Right lobe of liver (tissue), 6 donors: Measurements from ENCODE around the gene BEST2. TPM values are rescaled to one million over a fixed set of nuclear protein-coding genes. Genes with fewer than 3 reads are reported as not detected.
A peak's percentile ranks its signal among the peaks of the same experiment; 100 is the strongest.

Experiments used
- ATAC-seq, 4 donors: fragments of 200-7000 bp; cut with Tn5 transposase; one replicate each; pipeline ENCODE4 v1.9.1; 2020; ENCODE audit warnings: mild to moderate bottlenecking in 4 of 4, moderate library complexity in 4 of 4
- DNase-seq, 3 donors: peaks; one replicate each; pipeline ENCODE4 v3.0.0-alpha.2; 2020
- H3K27ac ChIP-seq, 3 donors: fragments of 200-600 bp; one replicate each; pipeline ENCODE4 v1.8.0; 2022
- H3K27me3 ChIP-seq, 2 donors: fragments of 200-600 bp; one replicate each; pipeline ENCODE4 v1.8.0; 2022
- H3K36me3 ChIP-seq, 4 donors: fragments of 200-600 bp; sonication (generic) in 1 of 4; one replicate each; pipeline versions ENCODE4 v1.5.1 to v1.8.0; 2017 to 2022; ENCODE audit warnings: control low read depth in 1 of 4
- H3K4me1 ChIP-seq, 4 donors: fragments of 200-600 bp; sonication (generic) in 1 of 4; one replicate each; pipeline versions ENCODE4 v1.5.1 to v1.8.0; 2017 to 2022; ENCODE audit warnings: control low read depth in 1 of 4
- H3K4me3 ChIP-seq, 3 donors: fragments of 200-600 bp; one replicate each; pipeline ENCODE4 v1.8.0; 2022
- H3K9me3 ChIP-seq, 4 donors: fragments of 200-600 bp; sonication (generic) in 1 of 4; one replicate each; pipeline versions ENCODE4 v1.5.1 to v1.8.0; 2017 to 2022; ENCODE audit warnings: control low read depth in 1 of 4
- POLR2A ChIP-seq: fragments of 450-650 bp; IDR thresholded peaks from one replicate; pipeline ENCODE4 v1.6.1; 2017; ENCODE audit warnings: antibody characterized with exemption, mild to moderate bottlenecking
- WGBS: methylation state at CpG from one replicate; pipeline ENCODE4 v1.1.6; 2018; ENCODE audit warnings: low coverage, low lambda C conversion rate; ENCODE audit not compliant: insufficient coverage; ENCODE audit errors: missing lambda C conversion rate; 5-methylcytosine and 5-hydroxymethylcytosine counted together
- intact Hi-C, 2 donors: fragments of 100-400 bp; cut with DNase I; formaldehyde crosslinking; loops; one replicate each; pipeline versions ENCODE4 v1.11.2 to v1.14.1; 2022
- total RNA-seq, 6 experiments: library from RNA; depleted of rRNA in 2 of 6; stranded (reverse); fragments of >200 nt in 2 of 6; fragmentation: NEBNext Ultra II Directional in 3 of 6; extraction: Animal tissue kit (Norgen Biotek cat#: 25700) in 3 of 6; gene quantifications; one replicate each; pipeline versions ENCODE4 v1.1.0 to v1.2.4, GENCODE V29; 2016 to 2023
- TF ChIP-seq, protein P1 (sequence below), 4 donors: fragments of 200-600 bp in 3 of 4; fragments of 450-650 bp in 1 of 4; IDR thresholded peaks; one replicate each; pipeline versions ENCODE4 v1.5.1 to v1.8.0; 2016 to 2022; ENCODE audit warnings: antibody characterized with exemption in 4 of 4, mild to moderate bottlenecking in 2 of 4
- donor health status: DM: no; HTN: yes; CAD: no.
- donor health status: DM: no; HTN: no; CAD: no.
- donor health status: DM: no; HTN: no; CAD: no.
- donor health status: DM: no; HTN: yes; CAD: no.
- donor health status: DM: no; HTN: yes; CAD: no.

The BEST2 gene
- total RNA-seq, 6 experiments from 2014 or later, result not detected

DNA sequence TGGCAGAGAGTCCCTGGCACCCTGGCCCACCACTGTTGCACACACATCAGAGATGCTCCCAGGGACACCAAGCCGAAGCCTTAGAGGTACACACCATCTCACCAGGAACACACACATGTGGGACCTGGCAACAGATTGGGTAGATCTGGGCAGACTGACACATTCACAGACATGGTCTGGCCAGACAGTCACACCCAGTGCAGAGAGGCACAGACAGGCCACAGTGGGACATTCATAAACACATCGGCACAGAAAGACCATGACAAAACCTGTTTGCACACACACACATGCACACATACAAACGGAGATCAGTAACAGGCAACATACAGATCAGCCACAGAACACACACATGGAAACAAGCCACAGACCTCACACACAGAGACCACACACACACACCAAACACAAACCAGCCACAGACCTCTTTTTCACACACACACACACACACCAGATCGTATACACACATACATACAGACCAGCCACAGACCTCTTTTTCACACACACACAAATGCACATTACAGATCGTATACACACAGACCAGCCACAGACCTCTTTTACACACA lies 33.4 kb downstream of the BEST2 start:
- intact Hi-C loops, result no loop called here
- no peak overlapping the region for H3K4me3 ChIP-seq
- no peaks in the 10 kb centered on the region for H3K9me3 ChIP-seq
- no peaks in the 10 kb centered on the region for H3K27me3 ChIP-seq
- no peak for ATAC-seq
- peaks cover 0 to 35% (median 17%) of the 10 kb centered on the region in 4 donors for H3K4me1 ChIP-seq
- TF ChIP-seq, protein P1, sequence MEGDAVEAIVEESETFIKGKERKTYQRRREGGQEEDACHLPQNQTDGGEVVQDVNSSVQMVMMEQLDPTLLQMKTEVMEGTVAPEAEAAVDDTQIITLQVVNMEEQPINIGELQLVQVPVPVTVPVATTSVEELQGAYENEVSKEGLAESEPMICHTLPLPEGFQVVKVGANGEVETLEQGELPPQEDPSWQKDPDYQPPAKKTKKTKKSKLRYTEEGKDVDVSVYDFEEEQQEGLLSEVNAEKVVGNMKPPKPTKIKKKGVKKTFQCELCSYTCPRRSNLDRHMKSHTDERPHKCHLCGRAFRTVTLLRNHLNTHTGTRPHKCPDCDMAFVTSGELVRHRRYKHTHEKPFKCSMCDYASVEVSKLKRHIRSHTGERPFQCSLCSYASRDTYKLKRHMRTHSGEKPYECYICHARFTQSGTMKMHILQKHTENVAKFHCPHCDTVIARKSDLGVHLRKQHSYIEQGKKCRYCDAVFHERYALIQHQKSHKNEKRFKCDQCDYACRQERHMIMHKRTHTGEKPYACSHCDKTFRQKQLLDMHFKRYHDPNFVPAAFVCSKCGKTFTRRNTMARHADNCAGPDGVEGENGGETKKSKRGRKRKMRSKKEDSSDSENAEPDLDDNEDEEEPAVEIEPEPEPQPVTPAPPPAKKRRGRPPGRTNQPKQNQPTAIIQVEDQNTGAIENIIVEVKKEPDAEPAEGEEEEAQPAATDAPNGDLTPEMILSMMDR (IDR thresholded peaks at IDR 0.05), result no peak
- TF ChIP-seq POLR2A, result no peak
- no peak for DNase-seq
- H3K36me3 ChIP-seq, result no peaks in the 10 kb centered on the region
- 55% methylated on average over 3 of the region's 5 CpGs for WGBS
- peak overlapping the region; percentile 73 to 100 (median 96) for H3K27ac ChIP-seq

DNA sequence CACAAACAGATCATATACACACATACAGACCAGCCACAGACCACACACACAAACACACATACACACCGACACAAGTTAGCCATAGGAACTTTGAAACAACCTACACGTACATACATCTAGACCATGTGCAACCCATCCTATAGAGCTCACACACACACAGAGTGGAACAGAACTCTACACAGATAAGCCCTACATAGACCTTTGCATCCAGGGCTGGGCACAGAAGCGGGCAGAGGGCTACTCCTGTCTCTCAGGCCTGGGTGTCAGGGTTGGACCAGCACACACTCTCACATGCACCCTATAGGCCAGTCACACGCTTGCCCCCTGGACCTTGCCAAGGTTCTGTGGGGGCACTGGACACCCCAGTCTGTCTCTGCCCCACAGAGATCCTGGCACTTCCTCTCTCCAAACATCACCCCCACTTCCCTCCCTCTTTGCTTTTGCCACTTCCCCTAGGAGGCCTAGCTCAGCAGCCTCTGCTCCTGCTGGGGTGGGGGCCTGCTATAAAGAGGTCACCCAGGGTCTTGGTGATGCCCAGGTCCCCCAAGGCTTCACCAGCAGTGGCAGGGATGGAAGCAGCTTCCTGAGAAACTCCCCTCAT lies 33.9 kb downstream of the BEST2 start:
- H3K27me3 ChIP-seq, result no peaks in the 10 kb centered on the region
- ATAC-seq, result no peak
- no peak overlapping the region for H3K4me3 ChIP-seq
- no peaks in the 10 kb centered on the region for H3K36me3 ChIP-seq
- H3K4me1 ChIP-seq, result peaks cover 0 to 40% (median 19%) of the 10 kb centered on the region in 4 donors
- intact Hi-C loops, result no loop called here
- no peak for DNase-seq
- H3K9me3 ChIP-seq, result no peaks in the 10 kb centered on the region
- H3K27ac ChIP-seq, result peak overlapping the region; percentile 53 to 100 (median 96)
- no peak for TF ChIP-seq POLR2A
- TF ChIP-seq, protein P1 (IDR thresholded peaks at IDR 0.05), result no peak
- WGBS, result 55% methylated on average over 2 of the region's 4 CpGs

DNA sequence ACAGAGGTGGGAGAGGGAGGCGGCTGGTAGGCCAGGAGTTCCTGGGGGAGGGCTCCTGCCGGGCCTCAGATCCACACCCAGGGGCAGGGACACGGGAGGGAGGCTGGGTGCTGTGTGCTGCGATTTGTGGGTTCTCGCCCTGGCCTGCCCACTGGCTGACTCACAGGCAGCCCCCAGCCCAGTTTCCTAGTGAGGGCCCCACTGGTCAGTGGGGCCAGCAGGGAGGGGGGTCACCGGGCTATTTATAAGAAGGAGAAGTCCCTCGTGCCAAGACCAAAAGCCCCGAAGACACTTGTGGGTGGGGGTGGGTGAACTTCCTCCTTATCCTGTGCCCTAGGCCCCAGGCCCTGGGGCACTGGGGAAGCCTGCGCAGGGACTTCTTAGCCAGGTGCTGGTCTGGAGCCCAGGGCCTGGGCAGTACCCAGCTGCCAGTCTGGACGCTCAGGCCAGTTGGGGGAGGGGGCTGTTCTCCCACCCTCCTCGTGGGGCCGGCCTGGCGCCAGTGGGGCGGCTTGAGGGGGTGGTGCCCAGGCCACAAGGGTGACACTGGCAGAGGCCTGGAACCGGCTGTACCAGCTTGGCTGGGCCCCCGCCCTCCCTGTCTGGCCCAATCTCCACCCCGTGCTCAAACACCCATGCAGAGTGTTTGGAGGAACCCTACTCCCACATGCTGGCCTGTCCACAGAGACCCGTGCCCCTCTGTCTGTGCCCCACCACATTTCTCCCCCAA lies 34.7 kb downstream of the BEST2 start:
- 35% methylated on average over 5 of the region's 18 CpGs for WGBS
- Histone ChIP-seq H3K27me3 (no peaks in the 10 kb centered on the region), H3K4me3 (no peak overlapping the region), H3K9me3 (no peaks in the 10 kb centered on the region), H3K4me1 (peaks cover 1 to 44% (median 20%) of the 10 kb centered on the region in 4 donors), H3K36me3 (no peaks in the 10 kb centered on the region), H3K27ac (peak overlapping the region; percentile 53 to 100 (median 96))
- ATAC-seq, result no peak
- TF ChIP-seq, protein P1 (IDR thresholded peaks at IDR 0.05), result no peak
- peak; percentile 25 for TF ChIP-seq POLR2A
- intact Hi-C loops, result no loop called here
- peak; percentile 67 to 74 (median 71) for DNase-seq

DNA sequence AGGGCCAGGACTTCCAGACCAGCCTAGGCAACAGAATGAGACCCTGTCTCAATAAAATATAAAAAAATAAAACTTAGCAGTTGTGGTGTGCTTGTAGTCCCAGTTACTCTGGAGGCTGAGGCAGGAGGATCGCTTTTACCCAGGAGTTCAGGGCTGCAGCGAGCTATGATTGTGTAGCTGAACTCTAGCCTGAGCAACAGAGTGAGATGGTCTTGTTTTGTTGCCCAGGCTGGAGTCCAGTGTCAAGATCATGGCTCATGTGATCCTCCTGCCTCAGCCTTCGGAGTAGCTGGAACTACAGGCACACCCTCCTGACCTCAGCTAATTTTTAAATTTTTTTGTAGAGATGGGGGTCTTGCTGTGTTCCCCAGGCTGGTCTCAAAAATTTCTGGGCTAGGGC lies 35.4 kb downstream of the BEST2 start:
- Histone ChIP-seq H3K4me1 (peaks cover 3 to 41% (median 20%) of the 10 kb centered on the region in 4 donors), H3K4me3 (no peak overlapping the region), H3K9me3 (no peaks in the 10 kb centered on the region), H3K27ac (peak overlapping the region; percentile 53 to 100 (median 96)), H3K36me3 (no peaks in the 10 kb centered on the region), H3K27me3 (no peaks in the 10 kb centered on the region)
- DNase-seq (peak in 2 of 3 donors; percentile 39 to 49), ATAC-seq (no peak)
- 57% methylated on average over 3 of the region's 3 CpGs for WGBS
- TF ChIP-seq, protein P1 (IDR thresholded peaks at IDR 0.05), result no peak
- TF ChIP-seq POLR2A, result no peak
- intact Hi-C loops, result no loop called here
